Measurements from ENCODE around the gene VSIG10. TPM values are rescaled to one million over a fixed set of nuclear protein-coding genes. Genes with fewer than 3 reads are reported as not detected.

VSIG10 gene
- total RNA-seq, 1 donor from 2014 or later: 33.8 TPM

DNA sequence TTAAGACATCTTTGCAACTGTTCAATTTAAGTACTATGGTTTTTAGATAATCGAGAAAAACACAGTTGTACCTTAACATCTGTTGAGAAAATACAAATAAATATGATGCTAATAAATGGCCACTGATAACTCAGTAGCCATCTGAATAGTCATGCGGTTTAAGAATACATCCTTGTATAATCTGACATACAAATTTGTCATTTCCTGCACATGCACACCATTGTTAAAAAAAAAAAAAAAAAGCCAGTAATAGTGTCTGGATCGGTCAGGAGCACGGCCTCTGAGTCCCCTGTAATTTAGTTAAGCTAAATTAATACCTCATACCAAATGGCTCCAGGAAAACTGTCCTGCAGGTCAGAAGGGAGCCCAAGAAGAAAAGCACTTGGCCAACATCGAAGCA lies 70.5 kb downstream of the VSIG10 start:
- no peak for DNase-seq (ENCODE audit: low spot score, unreplicated experiment)
- H3K4me1 Mint-ChIP-seq (ENCODE audit: low read depth): peaks cover 4% of the 10 kb centered on the region
- peak overlapping the region; percentile 59 for H3K27ac Mint-ChIP-seq
- H3K9me3 Mint-ChIP-seq (ENCODE audit: low read depth): no peaks in the 10 kb centered on the region
- H3K27me3 Mint-ChIP-seq: no peaks in the 10 kb centered on the region
- H3K4me3 Mint-ChIP-seq (ENCODE audit: low read depth): no peak overlapping the region
- peaks cover 34% of the 10 kb centered on the region for H3K36me3 Mint-ChIP-seq (ENCODE audit: insufficient read depth)
- TF ChIP-seq, protein P1, sequence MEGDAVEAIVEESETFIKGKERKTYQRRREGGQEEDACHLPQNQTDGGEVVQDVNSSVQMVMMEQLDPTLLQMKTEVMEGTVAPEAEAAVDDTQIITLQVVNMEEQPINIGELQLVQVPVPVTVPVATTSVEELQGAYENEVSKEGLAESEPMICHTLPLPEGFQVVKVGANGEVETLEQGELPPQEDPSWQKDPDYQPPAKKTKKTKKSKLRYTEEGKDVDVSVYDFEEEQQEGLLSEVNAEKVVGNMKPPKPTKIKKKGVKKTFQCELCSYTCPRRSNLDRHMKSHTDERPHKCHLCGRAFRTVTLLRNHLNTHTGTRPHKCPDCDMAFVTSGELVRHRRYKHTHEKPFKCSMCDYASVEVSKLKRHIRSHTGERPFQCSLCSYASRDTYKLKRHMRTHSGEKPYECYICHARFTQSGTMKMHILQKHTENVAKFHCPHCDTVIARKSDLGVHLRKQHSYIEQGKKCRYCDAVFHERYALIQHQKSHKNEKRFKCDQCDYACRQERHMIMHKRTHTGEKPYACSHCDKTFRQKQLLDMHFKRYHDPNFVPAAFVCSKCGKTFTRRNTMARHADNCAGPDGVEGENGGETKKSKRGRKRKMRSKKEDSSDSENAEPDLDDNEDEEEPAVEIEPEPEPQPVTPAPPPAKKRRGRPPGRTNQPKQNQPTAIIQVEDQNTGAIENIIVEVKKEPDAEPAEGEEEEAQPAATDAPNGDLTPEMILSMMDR (IDR thresholded peaks at IDR 0.05; ENCODE audit: unreplicated experiment): no peak

DNA sequence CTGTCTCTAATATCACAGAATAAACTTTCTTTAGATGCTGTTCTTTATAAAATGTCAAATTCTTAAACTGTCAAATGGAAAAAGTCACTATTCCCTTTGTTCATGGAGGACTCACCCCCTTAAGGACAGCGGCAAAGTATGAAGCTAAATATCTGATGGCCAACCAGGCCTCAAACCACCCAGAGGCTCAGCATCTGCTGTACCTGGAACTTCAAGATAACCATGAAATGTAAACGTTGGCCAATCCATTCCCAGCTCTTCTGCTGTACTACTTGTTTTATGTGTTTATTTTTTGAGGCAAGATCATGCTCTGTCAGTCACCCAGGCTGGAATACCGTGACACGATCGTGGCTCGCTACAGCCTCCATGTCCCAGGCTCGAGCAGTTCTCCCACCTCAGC lies 71.6 kb downstream of the VSIG10 start:
- Mint-ChIP-seq H3K27me3 (no peaks in the 10 kb centered on the region), H3K36me3 (ENCODE audit: insufficient read depth) (peaks cover 31% of the 10 kb centered on the region), H3K9me3 (ENCODE audit: low read depth) (no peaks in the 10 kb centered on the region), H3K4me1 (ENCODE audit: low read depth) (no peaks in the 10 kb centered on the region), H3K4me3 (ENCODE audit: low read depth) (no peak overlapping the region), H3K27ac (no peak overlapping the region)
- TF ChIP-seq, protein P1 (IDR thresholded peaks at IDR 0.05; ENCODE audit: unreplicated experiment): no peak
- no peak for DNase-seq (ENCODE audit: low spot score, unreplicated experiment)

DNA sequence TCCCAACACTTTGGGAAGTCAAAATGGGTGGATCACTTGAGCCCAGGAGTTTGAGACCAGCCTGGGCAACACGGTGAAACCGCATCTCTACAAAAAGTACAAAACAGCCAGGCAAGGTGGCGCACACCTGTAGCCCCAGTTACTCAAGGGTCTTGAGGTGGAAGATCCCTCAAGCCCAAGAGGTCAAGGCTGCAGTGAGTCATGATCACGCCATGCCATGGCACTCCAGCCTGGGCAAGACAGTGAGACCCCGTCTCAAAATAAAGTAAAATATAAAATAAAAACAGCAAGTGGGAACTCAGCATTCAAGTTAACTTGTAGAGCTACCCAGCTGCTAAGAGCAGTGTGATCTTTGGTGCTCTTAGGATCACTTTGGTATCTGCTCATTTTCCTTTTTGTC lies 74.6 kb downstream of the VSIG10 start:
- Mint-ChIP-seq H3K36me3 (ENCODE audit: insufficient read depth) (peaks cover 23% of the 10 kb centered on the region), H3K27ac (no peak overlapping the region), H3K4me3 (ENCODE audit: low read depth) (no peak overlapping the region), H3K9me3 (ENCODE audit: low read depth) (no peaks in the 10 kb centered on the region), H3K4me1 (ENCODE audit: low read depth) (no peaks in the 10 kb centered on the region), H3K27me3 (no peaks in the 10 kb centered on the region)
- no peak for DNase-seq (ENCODE audit: low spot score, unreplicated experiment)
- TF ChIP-seq, protein P1 (IDR thresholded peaks at IDR 0.05; ENCODE audit: unreplicated experiment): no peak

DNA sequence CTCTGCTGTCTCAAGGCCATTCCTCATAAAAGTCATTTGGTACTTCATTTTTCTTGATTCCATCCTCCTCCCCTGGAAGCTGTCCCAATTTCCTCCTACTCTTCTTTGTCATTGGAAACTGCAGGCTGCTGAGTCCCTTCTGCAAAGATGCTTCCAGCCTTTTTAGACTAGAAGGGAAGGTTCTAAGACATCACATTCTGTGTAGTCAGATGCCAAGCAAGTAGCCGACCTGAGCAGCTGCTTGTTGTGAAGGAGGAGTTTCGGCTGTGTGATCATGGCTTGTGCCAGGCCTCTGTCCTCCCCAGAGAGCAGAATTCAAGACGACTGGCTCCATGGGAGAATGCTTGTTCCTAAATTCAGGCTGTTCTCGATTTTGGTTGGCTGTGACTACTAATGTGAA lies 78.6 kb downstream of the VSIG10 start:
- no peak for DNase-seq (ENCODE audit: low spot score, unreplicated experiment)
- Mint-ChIP-seq H3K36me3 (ENCODE audit: insufficient read depth) (peaks cover 22% of the 10 kb centered on the region), H3K4me1 (ENCODE audit: low read depth) (no peaks in the 10 kb centered on the region), H3K27ac (no peak overlapping the region), H3K27me3 (no peaks in the 10 kb centered on the region), H3K9me3 (ENCODE audit: low read depth) (no peaks in the 10 kb centered on the region), H3K4me3 (ENCODE audit: low read depth) (no peak overlapping the region)
- TF ChIP-seq, protein P1 (IDR thresholded peaks at IDR 0.05; ENCODE audit: unreplicated experiment): no peak

DNA sequence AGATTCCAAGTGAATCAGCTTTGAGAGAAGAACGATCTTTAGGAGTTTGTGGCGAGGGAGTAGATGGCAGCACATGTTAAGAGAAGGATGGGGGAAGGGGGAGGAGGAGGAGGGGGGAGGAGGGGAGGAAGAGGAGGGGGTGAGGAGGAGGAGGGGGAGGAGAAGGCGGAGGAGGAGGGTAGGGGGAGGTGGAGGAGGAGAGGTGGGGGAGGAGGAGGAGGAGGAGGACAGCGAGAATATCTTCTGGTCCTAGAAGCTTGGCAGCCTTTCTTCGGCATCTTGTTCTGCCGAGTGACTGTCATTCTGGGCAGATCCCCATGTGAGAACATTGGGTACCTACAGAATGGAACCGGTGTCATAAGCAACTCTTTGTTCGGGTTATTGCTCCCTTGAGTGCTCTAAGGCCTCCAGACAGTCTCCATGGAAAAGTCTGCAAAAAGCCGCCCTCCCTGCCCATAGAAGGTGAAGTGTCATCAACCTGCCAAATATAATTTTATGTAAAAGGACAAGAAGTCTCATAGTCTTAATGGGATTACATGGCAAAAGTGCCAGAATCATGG lies 80.4 kb downstream of the VSIG10 start:
- Mint-ChIP-seq H3K4me3 (ENCODE audit: low read depth) (no peak overlapping the region), H3K27ac (no peak overlapping the region), H3K4me1 (ENCODE audit: low read depth) (no peaks in the 10 kb centered on the region), H3K27me3 (no peaks in the 10 kb centered on the region), H3K36me3 (ENCODE audit: insufficient read depth) (peaks cover 17% of the 10 kb centered on the region), H3K9me3 (ENCODE audit: low read depth) (no peaks in the 10 kb centered on the region)
- DNase-seq (ENCODE audit: low spot score, unreplicated experiment): no peak
- TF ChIP-seq, protein P1 (IDR thresholded peaks at IDR 0.05; ENCODE audit: unreplicated experiment): no peak

Measured in progenitor cell of endocrine pancreas (in vitro differentiated cells).